ENCODE results near the gene JAZF1. TPM values are rescaled to one million over a fixed set of nuclear protein-coding genes. Genes with fewer than 3 reads are reported as not detected.

Gene JAZF1
- total and polyA plus RNA-seq, 10 of the 15 experiments (the other 5 are each of a cell fraction or from before 2014, with no cell fraction given): 0.04 to 0.82 (median 0.15) TPM; not detected in 3

DNA sequence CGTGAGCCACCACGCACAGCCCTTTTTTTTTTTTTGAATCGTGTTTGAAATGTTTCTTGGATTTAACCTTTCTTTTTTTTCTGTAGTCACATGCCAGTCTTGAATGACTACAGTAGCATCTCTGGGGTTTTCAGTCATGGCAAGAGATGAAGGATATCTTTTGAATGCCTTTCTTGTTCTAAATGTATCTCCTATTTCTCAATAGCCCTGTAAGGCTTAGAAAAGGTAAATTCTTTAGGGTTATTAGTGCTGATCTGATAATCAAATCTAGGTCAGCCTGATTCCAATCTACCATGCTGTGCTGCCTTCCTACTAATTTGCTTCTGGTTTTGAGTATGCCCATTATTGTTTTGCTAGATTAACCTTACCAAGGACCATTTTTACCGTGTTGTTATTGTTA lies 370.4 kb downstream of the JAZF1 start:
- H3K9ac ChIP-seq (ENCODE audit: control insufficient read depth, insufficient read depth, low read length): no peak overlapping the region
- ChIA-PET CTCF (no interaction called here), SMC1A (ENCODE audit: uncharacterized antibody, unreplicated experiment) (no interaction called here), RAD21 (ENCODE audit: unreplicated experiment) (no interaction called here), POLR2A (no interaction called here)
- no peaks in the 10 kb centered on the region for H3K9me3 ChIP-seq (replicated peaks; ENCODE audit: control insufficient read depth, insufficient read depth, low read length)
- no peak overlapping the region for H3K27ac ChIP-seq (ENCODE audit: control insufficient read depth, insufficient read depth)
- H2AFZ ChIP-seq (ENCODE audit: control insufficient read depth, low read depth, low read length): no peak overlapping the region
- H3K79me2 ChIP-seq (ENCODE audit: control insufficient read depth, insufficient read depth, low read length): no peaks in the 10 kb centered on the region
- in situ Hi-C loops (cut with MboI) (no loop called here), intact Hi-C loops (cut with micrococcal nuclease; ENCODE audit: unreplicated experiment) (no loop called here)
- 96% methylated on average over 4 of the region's 4 CpGs for WGBS (ENCODE audit: insufficient coverage, insufficient replicate concordance, low lambda C conversion rate, missing lambda C conversion rate)
- H3K36me3 ChIP-seq (ENCODE audit: control insufficient read depth in 2 of 2, insufficient read depth in 2 of 2, low read length in 1 of 2): no peaks in the 10 kb centered on the region; a peak in 1 of 4 replicates
- H3K4me2 ChIP-seq (ENCODE audit: control insufficient read depth, insufficient read depth): no peak overlapping the region
- FAIRE-seq: no peak
- no peaks in the 10 kb centered on the region for H4K20me1 ChIP-seq (ENCODE audit: control insufficient read depth, insufficient read depth)
- no peaks in the 10 kb centered on the region for H3K4me1 ChIP-seq (ENCODE audit: control insufficient read depth, insufficient read depth, low read length)
- no peak overlapping the region for H3K4me3 ChIP-seq
- H3K27me3 ChIP-seq (replicated peaks in 1 of 2; ENCODE audit: control insufficient read depth in 2 of 2, insufficient read depth in 2 of 2, low read length in 1 of 2): no peaks in the 10 kb centered on the region
- TF ChIP-seq, protein P1, sequence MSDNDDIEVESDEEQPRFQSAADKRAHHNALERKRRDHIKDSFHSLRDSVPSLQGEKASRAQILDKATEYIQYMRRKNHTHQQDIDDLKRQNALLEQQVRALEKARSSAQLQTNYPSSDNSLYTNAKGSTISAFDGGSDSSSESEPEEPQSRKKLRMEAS (IDR thresholded peaks at IDR 0.05; ENCODE audit: low read depth, low read length): no peak
- TF ChIP-seq EZH2 (IDR thresholded peaks at IDR 0.05; ENCODE audit: borderline replicate concordance, control insufficient read depth, low read depth, low read length) (no peak), ZNF24 (IDR thresholded peaks at IDR 0.05) (no peak), MXI1 (IDR thresholded peaks at IDR 0.05; ENCODE audit: low read depth, low read length) (no peak), CREB1 (IDR thresholded peaks at IDR 0.05; ENCODE audit: low read depth) (no peak), FOXM1 (IDR thresholded peaks at IDR 0.05; ENCODE audit: low read depth, low read length) (no peak), TARDBP (IDR thresholded peaks at IDR 0.05; ENCODE audit: borderline replicate concordance) (no peak), NFYA (IDR thresholded peaks at IDR 0.05; ENCODE audit: borderline replicate concordance, low read depth, low read length) (no peak), ATF7 (IDR thresholded peaks at IDR 0.05; ENCODE audit: low read depth) (no peak), POLR2AphosphoS5 (IDR thresholded peaks at IDR 0.05; ENCODE audit: low read length) (no peak), LARP7 (IDR thresholded peaks at IDR 0.05) (no peak), GABPA (IDR thresholded peaks at IDR 0.05; ENCODE audit: low read depth) (no peak)
- TF ChIP-seq, protein P2, sequence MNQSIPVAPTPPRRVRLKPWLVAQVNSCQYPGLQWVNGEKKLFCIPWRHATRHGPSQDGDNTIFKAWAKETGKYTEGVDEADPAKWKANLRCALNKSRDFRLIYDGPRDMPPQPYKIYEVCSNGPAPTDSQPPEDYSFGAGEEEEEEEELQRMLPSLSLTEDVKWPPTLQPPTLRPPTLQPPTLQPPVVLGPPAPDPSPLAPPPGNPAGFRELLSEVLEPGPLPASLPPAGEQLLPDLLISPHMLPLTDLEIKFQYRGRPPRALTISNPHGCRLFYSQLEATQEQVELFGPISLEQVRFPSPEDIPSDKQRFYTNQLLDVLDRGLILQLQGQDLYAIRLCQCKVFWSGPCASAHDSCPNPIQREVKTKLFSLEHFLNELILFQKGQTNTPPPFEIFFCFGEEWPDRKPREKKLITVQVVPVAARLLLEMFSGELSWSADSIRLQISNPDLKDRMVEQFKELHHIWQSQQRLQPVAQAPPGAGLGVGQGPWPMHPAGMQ (IDR thresholded peaks at IDR 0.05; ENCODE audit: borderline replicate concordance): no peak
- TF ChIP-seq, protein P3, sequence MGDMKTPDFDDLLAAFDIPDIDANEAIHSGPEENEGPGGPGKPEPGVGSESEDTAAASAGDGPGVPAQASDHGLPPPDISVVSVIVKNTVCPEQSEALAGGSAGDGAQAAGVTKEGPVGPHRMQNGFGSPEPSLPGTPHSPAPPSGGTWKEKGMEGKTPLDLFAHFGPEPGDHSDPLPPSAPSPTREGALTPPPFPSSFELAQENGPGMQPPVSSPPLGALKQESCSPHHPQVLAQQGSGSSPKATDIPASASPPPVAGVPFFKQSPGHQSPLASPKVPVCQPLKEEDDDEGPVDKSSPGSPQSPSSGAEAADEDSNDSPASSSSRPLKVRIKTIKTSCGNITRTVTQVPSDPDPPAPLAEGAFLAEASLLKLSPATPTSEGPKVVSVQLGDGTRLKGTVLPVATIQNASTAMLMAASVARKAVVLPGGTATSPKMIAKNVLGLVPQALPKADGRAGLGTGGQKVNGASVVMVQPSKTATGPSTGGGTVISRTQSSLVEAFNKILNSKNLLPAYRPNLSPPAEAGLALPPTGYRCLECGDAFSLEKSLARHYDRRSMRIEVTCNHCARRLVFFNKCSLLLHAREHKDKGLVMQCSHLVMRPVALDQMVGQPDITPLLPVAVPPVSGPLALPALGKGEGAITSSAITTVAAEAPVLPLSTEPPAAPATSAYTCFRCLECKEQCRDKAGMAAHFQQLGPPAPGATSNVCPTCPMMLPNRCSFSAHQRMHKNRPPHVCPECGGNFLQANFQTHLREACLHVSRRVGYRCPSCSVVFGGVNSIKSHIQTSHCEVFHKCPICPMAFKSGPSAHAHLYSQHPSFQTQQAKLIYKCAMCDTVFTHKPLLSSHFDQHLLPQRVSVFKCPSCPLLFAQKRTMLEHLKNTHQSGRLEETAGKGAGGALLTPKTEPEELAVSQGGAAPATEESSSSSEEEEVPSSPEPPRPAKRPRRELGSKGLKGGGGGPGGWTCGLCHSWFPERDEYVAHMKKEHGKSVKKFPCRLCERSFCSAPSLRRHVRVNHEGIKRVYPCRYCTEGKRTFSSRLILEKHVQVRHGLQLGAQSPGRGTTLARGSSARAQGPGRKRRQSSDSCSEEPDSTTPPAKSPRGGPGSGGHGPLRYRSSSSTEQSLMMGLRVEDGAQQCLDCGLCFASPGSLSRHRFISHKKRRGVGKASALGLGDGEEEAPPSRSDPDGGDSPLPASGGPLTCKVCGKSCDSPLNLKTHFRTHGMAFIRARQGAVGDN (IDR thresholded peaks at IDR 0.05): no peak
- TF ChIP-seq, protein P4, sequence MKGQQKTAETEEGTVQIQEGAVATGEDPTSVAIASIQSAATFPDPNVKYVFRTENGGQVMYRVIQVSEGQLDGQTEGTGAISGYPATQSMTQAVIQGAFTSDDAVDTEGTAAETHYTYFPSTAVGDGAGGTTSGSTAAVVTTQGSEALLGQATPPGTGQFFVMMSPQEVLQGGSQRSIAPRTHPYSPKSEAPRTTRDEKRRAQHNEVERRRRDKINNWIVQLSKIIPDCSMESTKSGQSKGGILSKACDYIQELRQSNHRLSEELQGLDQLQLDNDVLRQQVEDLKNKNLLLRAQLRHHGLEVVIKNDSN (IDR thresholded peaks at IDR 0.05; ENCODE audit: borderline replicate concordance, extremely low read length, insufficient read depth, low read depth, low read length): no peak
- TF ChIP-seq, protein P5, sequence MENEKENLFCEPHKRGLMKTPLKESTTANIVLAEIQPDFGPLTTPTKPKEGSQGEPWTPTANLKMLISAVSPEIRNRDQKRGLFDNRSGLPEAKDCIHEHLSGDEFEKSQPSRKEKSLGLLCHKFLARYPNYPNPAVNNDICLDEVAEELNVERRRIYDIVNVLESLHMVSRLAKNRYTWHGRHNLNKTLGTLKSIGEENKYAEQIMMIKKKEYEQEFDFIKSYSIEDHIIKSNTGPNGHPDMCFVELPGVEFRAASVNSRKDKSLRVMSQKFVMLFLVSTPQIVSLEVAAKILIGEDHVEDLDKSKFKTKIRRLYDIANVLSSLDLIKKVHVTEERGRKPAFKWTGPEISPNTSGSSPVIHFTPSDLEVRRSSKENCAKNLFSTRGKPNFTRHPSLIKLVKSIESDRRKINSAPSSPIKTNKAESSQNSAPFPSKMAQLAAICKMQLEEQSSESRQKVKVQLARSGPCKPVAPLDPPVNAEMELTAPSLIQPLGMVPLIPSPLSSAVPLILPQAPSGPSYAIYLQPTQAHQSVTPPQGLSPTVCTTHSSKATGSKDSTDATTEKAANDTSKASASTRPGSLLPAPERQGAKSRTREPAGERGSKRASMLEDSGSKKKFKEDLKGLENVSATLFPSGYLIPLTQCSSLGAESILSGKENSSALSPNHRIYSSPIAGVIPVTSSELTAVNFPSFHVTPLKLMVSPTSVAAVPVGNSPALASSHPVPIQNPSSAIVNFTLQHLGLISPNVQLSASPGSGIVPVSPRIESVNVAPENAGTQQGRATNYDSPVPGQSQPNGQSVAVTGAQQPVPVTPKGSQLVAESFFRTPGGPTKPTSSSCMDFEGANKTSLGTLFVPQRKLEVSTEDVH (IDR thresholded peaks at IDR 0.05; ENCODE audit: low read depth, partially characterized antibody): no peak
- no peak for DNase-seq (ENCODE audit: low read depth, low spot score)
- no TSS peak for BruUV-seq (replicated peaks)
- ATAC-seq: no peak
